H1 (cell line): ENCODE results near the gene MYBPHL.

Source experiments
- ATF2 ChIP-seq: IDR thresholded peaks from 2 replicates; pipeline ENCODE4 v1.6.1; 2012; ENCODE audit warnings: low read length, inconsistent platforms
- CHD7 ChIP-seq: fragments of 300-600 bp; sonication (generic); IDR thresholded peaks from 2 replicates; pipeline ENCODE4 v1.7.1; 2012; ENCODE audit warnings: low read length, moderate library complexity, mild to moderate bottlenecking, inconsistent platforms; ENCODE audit not compliant: insufficient replicate concordance
- EGR1 ChIP-seq: IDR thresholded peaks from 2 replicates; pipeline ENCODE4 v1.6.1; 2011; ENCODE audit warnings: low read depth, low read length, borderline replicate concordance
- EP300 ChIP-seq, 2 experiments: IDR thresholded peaks; 1 replicate in 1 of 2; 2 replicates in 1 of 2; pipeline ENCODE4 v1.6.1; 2011 to 2012; ENCODE audit warnings: low read depth in 2 of 2, low read length in 2 of 2, mild to moderate bottlenecking in 2 of 2, borderline replicate concordance in 1 of 2, inconsistent platforms in 1 of 2, moderate library complexity in 1 of 2
- POLR2A ChIP-seq, 2 experiments: IDR thresholded peaks; 1 replicate in 1 of 2; 2 replicates in 1 of 2; pipeline ENCODE4 v1.6.1; 2011; ENCODE audit warnings: low read depth in 2 of 2, low read length in 2 of 2, mild to moderate bottlenecking in 2 of 2; ENCODE audit errors: control extremely low read depth in 1 of 2
- POLR2AphosphoS5 ChIP-seq: IDR thresholded peaks from 2 replicates; pipeline ENCODE4 v1.6.1; 2011; ENCODE audit warnings: low read depth, low read length
- RAD21 ChIP-seq, 2 experiments: IDR thresholded peaks in 1 of 2; conservative IDR thresholded peaks in 1 of 2; 2 replicates each; pipeline ENCODE4 v1.6.1; 2011; ENCODE audit warnings: low read depth in 2 of 2, low read length in 2 of 2, improper control_type of control experiment in 1 of 2, inconsistent platforms in 1 of 2, mild to moderate bottlenecking in 1 of 2, moderate library complexity in 1 of 2
- SAP30 ChIP-seq: fragments of 300-600 bp; sonication (generic); IDR thresholded peaks from 2 replicates; pipeline ENCODE4 v1.7.1; 2012; ENCODE audit warnings: low read length, moderate library complexity, mild to moderate bottlenecking, inconsistent platforms; ENCODE audit not compliant: insufficient read depth, insufficient replicate concordance
- SP4 ChIP-seq: IDR thresholded peaks from 2 replicates; pipeline ENCODE4 v1.6.1; 2012; ENCODE audit warnings: low read length, inconsistent platforms
- SRF ChIP-seq: IDR thresholded peaks from 2 replicates; pipeline ENCODE4 v1.6.1; 2011; ENCODE audit warnings: mild to moderate bottlenecking, low read depth, low read length, moderate library complexity
- SUZ12 ChIP-seq: fragments of 200-600 bp; sonication (generic); IDR thresholded peaks from 2 replicates; pipeline ENCODE4 v1.6.1; 2012; ENCODE audit warnings: mild to moderate bottlenecking, inconsistent platforms, low read length, moderate library complexity, mixed read lengths

GRCh38 chr1:109306832-109307273 lies at the start of gene MYBPHL:
- TF ChIP-seq POLR2A (IDR thresholded peaks at IDR 0.05; ENCODE audit: control extremely low read depth in 1 of 2, low read depth in 2 of 2, low read length in 2 of 2) (no peak), SUZ12 (no peak), EGR1 (no peak), SP4 (no peak), SRF (no peak), ATF2 (no peak), POLR2AphosphoS5 (no peak), EP300 (IDR thresholded peaks at IDR 0.05; ENCODE audit: borderline replicate concordance in 1 of 2, low read depth in 2 of 2, low read length in 2 of 2) (no peak), CHD7 (no peak), RAD21 (IDR thresholded peaks at IDR 0.05 in 1 of 2, conservative IDR thresholded peaks at IDR 0.05 in 1 of 2; ENCODE audit: low read depth in 2 of 2, low read length in 2 of 2) (no peak), SAP30 (no peak)
